Neuronal stem cell (in vitro differentiated cells): Measurements from ENCODE around the gene CEP112.
A peak's percentile ranks its signal among the peaks of the same experiment; 100 is the strongest.

Experiments
- DNase-seq: peaks from one replicate; pipeline ENCODE4 v3.0.0-alpha.2; 2013; ENCODE audit warnings: low spot score
- H2AFZ ChIP-seq: one replicate; pipeline ENCODE4 v1.6.1; 2013; ENCODE audit warnings: mild to moderate bottlenecking, low read length, inconsistent platforms
- H2AK5ac ChIP-seq: 2 replicates; pipeline ENCODE4 v1.6.1; 2013; ENCODE audit warnings: low read depth, mild to moderate bottlenecking, inconsistent platforms, low read length, moderate library complexity, mixed read lengths
- H2BK120ac ChIP-seq: 2 replicates; pipeline ENCODE4 v1.6.1; 2013; ENCODE audit warnings: low read depth, mild to moderate bottlenecking, inconsistent platforms, low read length, moderate library complexity, mixed read lengths
- H2BK12ac ChIP-seq: one replicate; pipeline ENCODE4 v1.6.1; 2013; ENCODE audit warnings: low read length, inconsistent platforms
- H2BK15ac ChIP-seq: 2 replicates; pipeline ENCODE4 v1.6.1; 2013; ENCODE audit warnings: mild to moderate bottlenecking, low read length, inconsistent platforms, mixed read lengths
- H2BK5ac ChIP-seq: one replicate; pipeline ENCODE4 v1.6.1; 2013; ENCODE audit warnings: inconsistent platforms, mild to moderate bottlenecking, low read length, moderate library complexity
- H3K14ac ChIP-seq: one replicate; pipeline ENCODE4 v1.6.1; 2013; ENCODE audit warnings: low read length, inconsistent platforms
- H3K18ac ChIP-seq: 2 replicates; pipeline ENCODE4 v1.6.1; 2013; ENCODE audit warnings: low read length, inconsistent platforms
- H3K23ac ChIP-seq: 2 replicates; pipeline ENCODE4 v1.6.1; 2013; ENCODE audit warnings: low read depth, mild to moderate bottlenecking, mixed read lengths, low read length, inconsistent platforms; ENCODE audit not compliant: poor library complexity
- H3K27ac ChIP-seq: replicated peaks from 3 replicates; pipeline ENCODE4 v1.5.1; 2013; ENCODE audit warnings: low read length, inconsistent platforms
- H3K27me3 ChIP-seq, 3 experiments: 2 replicates each; pipeline ENCODE4 v1.6.1; 2013; ENCODE audit warnings: low read length in 3 of 3, mild to moderate bottlenecking in 2 of 3, inconsistent platforms in 1 of 3, low read depth in 1 of 3, mixed read lengths in 1 of 3, moderate library complexity in 1 of 3; ENCODE audit not compliant: control insufficient read depth in 3 of 3, insufficient read depth in 3 of 3
- H3K36me3 ChIP-seq, 2 donors: replicated peaks in 1 of 2; 2 replicates each; pipeline ENCODE4 v1.6.1; 2013; ENCODE audit warnings: low read length in 2 of 2; ENCODE audit not compliant: control insufficient read depth in 2 of 2, insufficient read depth in 2 of 2
- H3K4ac ChIP-seq: 2 replicates; pipeline ENCODE4 v1.6.1; 2013; ENCODE audit warnings: inconsistent platforms, mild to moderate bottlenecking, low read length, moderate library complexity
- H3K4me1 ChIP-seq, 2 donors: 1 replicate in 1 of 2; 2 replicates in 1 of 2; pipeline ENCODE4 v1.6.1; 2013; ENCODE audit warnings: low read length in 2 of 2, low read depth in 1 of 2; ENCODE audit not compliant: control insufficient read depth in 2 of 2, insufficient read depth in 1 of 2
- H3K4me2 ChIP-seq: one replicate; pipeline ENCODE4 v1.6.1; 2013; ENCODE audit warnings: mild to moderate bottlenecking, low read length, inconsistent platforms; ENCODE audit not compliant: insufficient read depth, poor library complexity, severe bottlenecking
- H3K4me3 ChIP-seq, 2 donors: 2 replicates each; pipeline ENCODE4 v1.5.1; 2013; ENCODE audit warnings: low read length in 2 of 2, mild to moderate bottlenecking in 2 of 2, inconsistent platforms in 1 of 2, moderate library complexity in 1 of 2
- H3K79me1 ChIP-seq: one replicate; pipeline ENCODE4 v1.6.1; 2013; ENCODE audit warnings: low read depth, mild to moderate bottlenecking, inconsistent platforms, low read length, moderate library complexity
- H3K9ac ChIP-seq: one replicate; pipeline ENCODE4 v1.6.1; 2013; ENCODE audit warnings: mild to moderate bottlenecking, low read depth, low read length, inconsistent platforms; ENCODE audit not compliant: poor library complexity
- H3K9me3 ChIP-seq, 2 donors: replicated peaks in 1 of 2; 2 replicates each; pipeline versions ENCODE3 to v1.6.1; 2013; ENCODE audit warnings: low read length in 2 of 2, mild to moderate bottlenecking in 2 of 2, inconsistent platforms in 1 of 2, low read depth in 1 of 2, mixed read lengths in 1 of 2, moderate library complexity in 1 of 2; ENCODE audit not compliant: control insufficient read depth in 2 of 2, insufficient read depth in 1 of 2
- H4K8ac ChIP-seq: one replicate; pipeline ENCODE4 v1.6.1; 2013; ENCODE audit warnings: low read depth, mild to moderate bottlenecking, inconsistent platforms, low read length, moderate library complexity
- H4K91ac ChIP-seq: one replicate; pipeline ENCODE4 v1.6.1; 2013; ENCODE audit warnings: low read length, low read depth, mild to moderate bottlenecking, inconsistent platforms; ENCODE audit not compliant: poor library complexity
- WGBS, 2 donors: extraction: QIAGEN DNeasy Blood & Tissue Kit; methylation state at CpG; one replicate each; pipeline ENCODE4 v1.1.7; 2013; ENCODE audit warnings: missing lambda C conversion rate in 2 of 2, mixed read lengths in 1 of 2; ENCODE audit not compliant: insufficient read length in 2 of 2, insufficient replicate concordance in 1 of 2; ENCODE audit errors: extremely low coverage in 2 of 2; 5-methylcytosine and 5-hydroxymethylcytosine counted together

The CEP112 gene

DNA sequence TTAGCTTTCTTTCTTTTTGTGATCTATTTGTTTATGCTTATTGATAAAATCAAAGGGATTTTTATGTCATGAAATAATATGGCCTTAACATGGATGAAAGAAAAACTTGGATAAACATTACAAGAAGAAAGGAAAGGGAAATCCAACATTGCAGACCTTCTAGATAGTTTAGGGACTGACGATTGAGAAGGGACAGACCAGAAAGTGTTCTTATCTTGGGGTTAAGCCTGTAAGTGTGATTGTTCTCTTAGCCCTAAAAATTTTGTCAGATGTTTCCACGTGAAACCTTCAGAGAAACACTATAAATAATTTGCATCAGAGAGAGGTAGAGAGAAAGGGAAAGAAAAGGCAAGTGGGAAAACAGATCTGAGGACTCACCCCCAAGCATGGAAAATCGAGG, 473.3 kb downstream of the CEP112 start:
- Histone ChIP-seq H2AK5ac (no peak overlapping the region), H3K36me3 (no peaks in the 10 kb centered on the region), H3K4me1 (peaks cover 0 to 6% of the 10 kb centered on the region in 2 donors), H2BK5ac (no peak overlapping the region), H3K9me3 (no peaks in the 10 kb centered on the region), H2BK15ac (no peak overlapping the region), H3K4me2 (no peak overlapping the region), H3K79me1 (no peaks in the 10 kb centered on the region), H3K27me3 (no peaks in the 10 kb centered on the region), H3K14ac (no peak overlapping the region), H3K9ac (no peak overlapping the region), H4K91ac (no peak overlapping the region), H2BK120ac (no peak overlapping the region), H3K4ac (no peak overlapping the region), H2BK12ac (no peak overlapping the region), H3K4me3 (no peak overlapping the region), H4K8ac (no peak overlapping the region), H3K23ac (no peak overlapping the region), H3K18ac (no peak overlapping the region), H3K27ac (no peak overlapping the region), H2AFZ (no peak overlapping the region)
- no CpG with 5 or more reads among the region's 3 CpGs for WGBS, 2 donors
- DNase-seq = no peak

- Histone ChIP-seq H3K27me3 (no peaks in the 10 kb centered on the region), H3K9me3 (no peaks in the 10 kb centered on the region), H3K4me3 (no peak overlapping the region), H4K8ac (no peak overlapping the region), H3K4me2 (no peak overlapping the region), H4K91ac (no peak overlapping the region), H2BK15ac (no peak overlapping the region), H3K9ac (no peak overlapping the region), H3K4ac (no peak overlapping the region), H3K4me1 (peaks cover 0 to 1% of the 10 kb centered on the region in 2 donors), H3K27ac (no peak overlapping the region), H3K36me3 (no peaks in the 10 kb centered on the region), H2BK120ac (no peak overlapping the region), H3K18ac (no peak overlapping the region), H2AK5ac (no peak overlapping the region), H3K79me1 (no peaks in the 10 kb centered on the region), H2BK12ac (no peak overlapping the region), H3K14ac (no peak overlapping the region), H2AFZ (no peak overlapping the region), H2BK5ac (no peak overlapping the region), H3K23ac (no peak overlapping the region)
- DNase-seq = no peak
- WGBS, 2 donors = no CpG with 5 or more reads among the region's 9 CpGs
Observed at GRCh38 chr17:65712383-65713267, 479.3 kb downstream of the CEP112 start.

GRCh38 chr17:65711671-65712276, 480.2 kb downstream of the CEP112 start:
- H3K9me3 ChIP-seq = no peaks in the 10 kb centered on the region
- no peak overlapping the region for H3K27ac ChIP-seq
- H3K36me3 ChIP-seq = no peaks in the 10 kb centered on the region
- H2BK5ac ChIP-seq = no peak overlapping the region
- H3K79me1 ChIP-seq = no peaks in the 10 kb centered on the region
- H3K14ac ChIP-seq = no peak overlapping the region
- H2AFZ ChIP-seq = no peak overlapping the region
- no peak overlapping the region for H3K4me3 ChIP-seq
- no peak overlapping the region for H3K4me2 ChIP-seq
- no peak overlapping the region for H3K4ac ChIP-seq
- no peak overlapping the region for H2AK5ac ChIP-seq
- no peak overlapping the region for H2BK120ac ChIP-seq
- peak overlapping the region; percentile 34 for H3K23ac ChIP-seq
- no peak overlapping the region for H3K18ac ChIP-seq
- no peak overlapping the region for H3K9ac ChIP-seq
- DNase-seq = no peak
- no peak overlapping the region for H2BK12ac ChIP-seq
- WGBS, 2 donors = no CpG with 5 or more reads among the region's 8 CpGs
- H3K27me3 ChIP-seq = no peaks in the 10 kb centered on the region
- H4K91ac ChIP-seq = no peak overlapping the region
- H4K8ac ChIP-seq = no peak overlapping the region
- peaks cover 0 to 1% of the 10 kb centered on the region in 2 donors for H3K4me1 ChIP-seq
- no peak overlapping the region for H2BK15ac ChIP-seq

DNA sequence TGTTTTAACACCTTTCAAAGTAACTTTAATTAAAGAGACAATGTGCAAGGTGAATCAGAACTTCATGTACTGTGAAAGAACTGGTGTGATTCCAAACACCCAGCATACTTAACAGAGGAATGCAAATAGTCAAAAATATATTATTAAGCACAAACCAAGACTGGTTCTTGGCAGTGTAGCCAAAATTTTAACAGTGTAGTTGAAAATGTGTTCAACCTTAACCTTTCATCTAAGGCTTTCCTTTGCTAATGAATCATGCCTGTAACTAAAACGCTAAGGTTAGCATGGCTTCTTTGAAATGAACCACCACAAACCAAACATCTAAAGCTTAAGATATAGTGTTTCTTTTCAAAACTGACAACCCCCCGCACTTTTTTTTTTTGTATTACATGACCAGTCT, 484.2 kb downstream of the CEP112 start:
- no peak overlapping the region for H3K14ac ChIP-seq
- H2BK5ac ChIP-seq = no peak overlapping the region
- no peak overlapping the region for H3K9ac ChIP-seq
- H2AFZ ChIP-seq = no peak overlapping the region
- no peak overlapping the region for H3K23ac ChIP-seq
- no peak overlapping the region for H4K91ac ChIP-seq
- no peak overlapping the region for H3K4me2 ChIP-seq
- no peak overlapping the region for H3K27ac ChIP-seq
- no peaks in the 10 kb centered on the region for H3K27me3 ChIP-seq
- no peak overlapping the region for H3K4ac ChIP-seq
- no peak overlapping the region for H2BK15ac ChIP-seq
- no peak overlapping the region for H4K8ac ChIP-seq
- H3K18ac ChIP-seq = no peak overlapping the region
- no CpG with 5 or more reads among the region's 2 CpGs for WGBS, 2 donors
- no peaks in the 10 kb centered on the region for H3K36me3 ChIP-seq
- no peaks in the 10 kb centered on the region for H3K79me1 ChIP-seq
- H3K9me3 ChIP-seq = no peaks in the 10 kb centered on the region
- H2BK120ac ChIP-seq = no peak overlapping the region
- H2AK5ac ChIP-seq = no peak overlapping the region
- peaks cover 0 to 1% of the 10 kb centered on the region in 2 donors for H3K4me1 ChIP-seq
- H2BK12ac ChIP-seq = no peak overlapping the region
- H3K4me3 ChIP-seq = no peak overlapping the region
- DNase-seq = no peak
